HepG2 (cell line): ENCODE results near the gene IP6K3. TPM values are rescaled to one million over a fixed set of nuclear protein-coding genes. Genes with fewer than 3 reads are reported as not detected.

Experiments
- FOXA1 ChIP-seq, 2 experiments: fragments of 450-650 bp in 1 of 2; sonication (generic) in 1 of 2; formaldehyde crosslinking in 1 of 2; IDR thresholded peaks; 2 replicates each; pipeline versions ENCODE4 v1.4.0 to v1.6.1; 2016 to 2020; ENCODE audit warnings: missing genetic modification reagents in 1 of 2
- LCORL ChIP-seq, 2 experiments: fragments of 450-650 bp in 1 of 2; sonication (generic) in 1 of 2; formaldehyde crosslinking in 1 of 2; IDR thresholded peaks; 2 replicates each; pipeline versions ENCODE4 v1.5.0 to v1.6.1; 2017 to 2020; ENCODE audit warnings: antibody characterized with exemption in 1 of 2, missing genetic modification reagents in 1 of 2
- MTA1 ChIP-seq: sonication (generic); formaldehyde crosslinking; IDR thresholded peaks from 2 replicates; pipeline ENCODE4 v1.4.0; 2020; ENCODE audit warnings: missing genetic modification reagents, mild to moderate bottlenecking, borderline replicate concordance
- RXRA ChIP-seq: sonication (generic); formaldehyde crosslinking; IDR thresholded peaks from 2 replicates; pipeline ENCODE4 v1.5.1; 2020; ENCODE audit warnings: missing genetic modification reagents
- ZFX ChIP-seq: sonication (generic); formaldehyde crosslinking; IDR thresholded peaks from 2 replicates; pipeline ENCODE4 v1.4.0; 2020; ENCODE audit warnings: mild to moderate bottlenecking, low read depth, missing genetic modification reagents, moderate library complexity
- polyA plus RNA-seq, 8 experiments: library from polyadenylated mRNA; depleted of rRNA in 3 of 8; stranded (reverse) in 7 of 8; unstranded in 1 of 8; fragments of >200 nt; fragmentation: Illumina TruSeq in 4 of 8; extraction: Trizol in 4 of 8; gene quantifications; 2 replicates each; pipeline versions ENCODE4 v1.2.1 to v1.2.3, GENCODE V29; 2011 to 2016; ENCODE audit warnings: low read depth in 4 of 8, missing spikeins in 1 of 8, mixed read lengths in 1 of 8; ENCODE audit not compliant: insufficient read depth in 1 of 8
- total RNA-seq, 5 experiments: library from RNA; depleted of rRNA; stranded (reverse); fragments of >200 nt; fragmentation: Illumina TruSeq; extraction: Trizol; gene quantifications; 2 replicates each; pipeline ENCODE4 v1.2.3, GENCODE V29; 2016; ENCODE audit warnings: low read depth in 1 of 5
- TF ChIP-seq, protein P1 (sequence below): sonication (generic); formaldehyde crosslinking; IDR thresholded peaks from 2 replicates; pipeline ENCODE4 v1.5.1; 2020; ENCODE audit warnings: mild to moderate bottlenecking, missing genetic modification reagents, moderate library complexity
- TF ChIP-seq, protein P2 (sequence below): sonication (generic); formaldehyde crosslinking; IDR thresholded peaks from 2 replicates; pipeline ENCODE4 v1.4.0; 2020; ENCODE audit warnings: missing genetic modification reagents, mild to moderate bottlenecking, borderline replicate concordance

The IP6K3 gene
- total and polyA plus RNA-seq, 2 of the 13 experiments (the other 11 are each of a cell fraction or from before 2014, with no cell fraction given): 0.11 to 0.18 TPM

DNA sequence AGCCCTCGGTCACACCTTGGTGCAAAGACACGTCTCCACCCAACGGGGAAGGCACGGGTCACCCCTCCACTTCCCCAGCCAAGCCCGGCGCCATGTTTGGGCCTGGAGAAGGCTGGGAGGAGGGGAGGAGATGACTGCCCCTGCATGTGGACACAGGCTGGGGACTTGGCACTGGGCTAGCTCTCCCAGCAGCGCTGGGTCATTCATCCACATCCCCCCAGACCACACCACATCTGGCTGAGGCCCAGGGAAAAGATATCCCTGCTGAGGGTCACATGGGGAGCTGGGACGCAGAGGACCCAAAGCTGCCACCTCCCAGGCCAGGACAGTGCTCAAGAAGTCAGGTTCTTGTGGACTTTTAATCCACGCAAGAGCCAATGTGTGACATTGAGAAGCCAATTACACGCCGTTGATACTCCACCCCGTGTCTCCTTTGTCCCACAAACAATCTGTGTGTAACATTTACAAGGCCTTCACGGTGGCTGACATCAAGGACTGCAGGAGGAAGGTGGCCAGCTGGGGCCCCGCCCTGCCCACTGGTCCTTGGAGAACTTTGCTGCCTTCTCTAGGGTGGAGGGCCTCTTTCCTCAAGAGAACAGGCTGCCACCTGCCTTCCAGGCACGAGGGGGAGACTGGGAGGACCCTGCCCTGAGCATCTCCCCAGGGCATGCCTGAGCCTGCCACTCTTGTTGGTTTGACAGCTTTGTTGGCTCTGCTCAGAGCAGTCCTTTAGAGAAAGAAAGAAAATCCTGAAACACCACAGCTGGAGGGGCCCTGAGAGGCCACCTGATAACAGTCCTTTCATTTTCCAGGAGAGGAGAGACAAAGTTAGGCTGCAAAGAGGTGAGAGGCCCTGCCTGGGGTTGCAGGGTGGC lies 5.3 kb upstream of the IP6K3 start (continued):
- peak; percentile 15; the same call in 1 of the 2 replicates for TF ChIP-seq RXRA
- TF ChIP-seq, protein P1, sequence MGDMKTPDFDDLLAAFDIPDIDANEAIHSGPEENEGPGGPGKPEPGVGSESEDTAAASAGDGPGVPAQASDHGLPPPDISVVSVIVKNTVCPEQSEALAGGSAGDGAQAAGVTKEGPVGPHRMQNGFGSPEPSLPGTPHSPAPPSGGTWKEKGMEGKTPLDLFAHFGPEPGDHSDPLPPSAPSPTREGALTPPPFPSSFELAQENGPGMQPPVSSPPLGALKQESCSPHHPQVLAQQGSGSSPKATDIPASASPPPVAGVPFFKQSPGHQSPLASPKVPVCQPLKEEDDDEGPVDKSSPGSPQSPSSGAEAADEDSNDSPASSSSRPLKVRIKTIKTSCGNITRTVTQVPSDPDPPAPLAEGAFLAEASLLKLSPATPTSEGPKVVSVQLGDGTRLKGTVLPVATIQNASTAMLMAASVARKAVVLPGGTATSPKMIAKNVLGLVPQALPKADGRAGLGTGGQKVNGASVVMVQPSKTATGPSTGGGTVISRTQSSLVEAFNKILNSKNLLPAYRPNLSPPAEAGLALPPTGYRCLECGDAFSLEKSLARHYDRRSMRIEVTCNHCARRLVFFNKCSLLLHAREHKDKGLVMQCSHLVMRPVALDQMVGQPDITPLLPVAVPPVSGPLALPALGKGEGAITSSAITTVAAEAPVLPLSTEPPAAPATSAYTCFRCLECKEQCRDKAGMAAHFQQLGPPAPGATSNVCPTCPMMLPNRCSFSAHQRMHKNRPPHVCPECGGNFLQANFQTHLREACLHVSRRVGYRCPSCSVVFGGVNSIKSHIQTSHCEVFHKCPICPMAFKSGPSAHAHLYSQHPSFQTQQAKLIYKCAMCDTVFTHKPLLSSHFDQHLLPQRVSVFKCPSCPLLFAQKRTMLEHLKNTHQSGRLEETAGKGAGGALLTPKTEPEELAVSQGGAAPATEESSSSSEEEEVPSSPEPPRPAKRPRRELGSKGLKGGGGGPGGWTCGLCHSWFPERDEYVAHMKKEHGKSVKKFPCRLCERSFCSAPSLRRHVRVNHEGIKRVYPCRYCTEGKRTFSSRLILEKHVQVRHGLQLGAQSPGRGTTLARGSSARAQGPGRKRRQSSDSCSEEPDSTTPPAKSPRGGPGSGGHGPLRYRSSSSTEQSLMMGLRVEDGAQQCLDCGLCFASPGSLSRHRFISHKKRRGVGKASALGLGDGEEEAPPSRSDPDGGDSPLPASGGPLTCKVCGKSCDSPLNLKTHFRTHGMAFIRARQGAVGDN (CRISPR knock-in tag): peak; percentile 41
- TF ChIP-seq MTA1: 0 out of 2 replicates have a peak, but pooled peaks have one; percentile 23
- TF ChIP-seq, protein P2, sequence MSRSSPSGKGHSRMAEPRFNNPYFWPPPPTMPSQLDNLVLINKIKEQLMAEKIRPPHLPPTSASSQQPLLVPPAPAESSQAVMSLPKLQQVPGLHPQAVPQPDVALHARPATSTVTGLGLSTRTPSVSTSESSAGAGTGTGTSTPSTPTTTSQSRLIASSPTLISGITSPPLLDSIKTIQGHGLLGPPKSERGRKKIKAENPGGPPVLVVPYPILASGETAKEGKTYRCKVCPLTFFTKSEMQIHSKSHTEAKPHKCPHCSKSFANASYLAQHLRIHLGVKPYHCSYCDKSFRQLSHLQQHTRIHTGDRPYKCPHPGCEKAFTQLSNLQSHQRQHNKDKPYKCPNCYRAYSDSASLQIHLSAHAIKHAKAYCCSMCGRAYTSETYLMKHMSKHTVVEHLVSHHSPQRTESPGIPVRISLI: 0 out of 2 replicates have a peak, but pooled peaks have one; percentile 11
- TF ChIP-seq FOXA1 (IDR thresholded peaks at IDR 0.05): no peak
- TF ChIP-seq FOXA1 (CRISPR knock-in tag; IDR thresholded peaks at IDR 0.05): no peak
- TF ChIP-seq ZFX (CRISPR knock-in tag): peak; percentile 43; the same call in 1 of the 2 replicates
- TF ChIP-seq LCORL (IDR thresholded peaks at IDR 0.05): no peak
- TF ChIP-seq LCORL (CRISPR knock-in tag; IDR thresholded peaks at IDR 0.05): no peak
